Stimulated activated CD4-positive, alpha-beta T cell treated with anti-CD3 and anti-CD28 coated beads, Interleukin-4, amount 100 ng/mL, for 48 hours (primary cell): ENCODE results near the gene ABCB8.

Experiments used
- DNase-seq, 2 donors: peaks; one replicate each; pipeline ENCODE4 v3.0.0-alpha.2; 2020; ENCODE audit warnings: low read depth in 2 of 2

Gene ABCB8

DNA sequence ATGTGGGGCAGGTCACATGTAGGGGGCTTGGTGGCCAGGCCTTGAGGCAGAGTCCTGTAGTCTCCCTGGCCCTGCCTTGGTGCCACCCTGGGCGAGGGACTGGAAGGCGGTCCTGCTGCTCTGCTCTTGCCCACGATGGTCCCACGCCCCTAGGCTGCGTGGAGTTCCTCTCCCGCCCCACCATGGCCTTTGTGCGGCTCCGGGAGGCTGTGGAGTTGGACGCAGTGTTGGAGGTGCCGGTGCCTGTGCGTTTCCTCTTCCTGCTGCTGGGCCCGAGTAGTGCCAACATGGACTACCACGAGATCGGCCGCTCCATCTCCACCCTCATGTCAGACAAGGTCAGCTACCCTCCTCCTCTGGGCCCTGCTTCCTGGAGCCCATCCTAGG, 42.3 kb downstream of the ABCB8 start:
- no peak for DNase-seq

DNA sequence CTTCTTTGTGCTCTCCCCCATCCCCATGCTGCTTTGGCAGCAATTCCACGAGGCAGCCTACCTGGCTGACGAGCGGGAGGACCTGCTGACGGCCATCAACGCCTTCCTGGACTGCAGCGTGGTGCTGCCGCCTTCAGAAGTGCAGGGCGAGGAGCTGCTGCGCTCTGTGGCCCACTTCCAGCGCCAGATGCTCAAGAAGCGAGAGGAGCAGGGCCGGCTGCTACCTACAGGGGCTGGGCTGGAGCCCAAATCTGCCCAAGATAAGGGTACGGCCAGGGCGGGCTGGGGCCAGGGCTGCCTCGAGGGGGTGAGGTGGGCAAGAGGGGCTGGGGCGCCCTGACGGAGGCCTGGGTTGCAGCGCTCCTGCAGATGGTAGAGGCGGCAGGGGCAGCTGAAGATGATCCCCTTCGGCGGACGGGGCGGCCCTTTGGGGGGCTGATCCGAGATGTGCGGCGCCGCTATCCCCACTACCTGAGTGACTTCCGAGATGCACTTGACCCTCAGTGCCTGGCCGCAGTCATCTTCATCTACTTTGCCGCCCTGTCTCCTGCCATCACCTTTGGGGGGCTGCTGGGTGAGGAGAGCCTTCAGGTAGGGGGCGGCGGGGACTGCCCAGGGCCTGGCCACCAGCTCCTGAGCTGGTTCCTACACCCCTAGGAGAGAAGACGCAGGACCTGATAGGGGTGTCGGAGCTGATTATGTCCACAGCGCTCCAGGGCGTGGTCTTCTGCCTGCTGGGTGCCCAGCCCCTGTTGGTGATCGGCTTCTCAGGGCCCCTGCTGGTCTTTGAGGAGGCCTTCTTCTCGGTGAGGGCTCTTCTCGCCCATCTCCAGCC, 43.0 kb downstream of the ABCB8 start:
- no peak for DNase-seq

DNA sequence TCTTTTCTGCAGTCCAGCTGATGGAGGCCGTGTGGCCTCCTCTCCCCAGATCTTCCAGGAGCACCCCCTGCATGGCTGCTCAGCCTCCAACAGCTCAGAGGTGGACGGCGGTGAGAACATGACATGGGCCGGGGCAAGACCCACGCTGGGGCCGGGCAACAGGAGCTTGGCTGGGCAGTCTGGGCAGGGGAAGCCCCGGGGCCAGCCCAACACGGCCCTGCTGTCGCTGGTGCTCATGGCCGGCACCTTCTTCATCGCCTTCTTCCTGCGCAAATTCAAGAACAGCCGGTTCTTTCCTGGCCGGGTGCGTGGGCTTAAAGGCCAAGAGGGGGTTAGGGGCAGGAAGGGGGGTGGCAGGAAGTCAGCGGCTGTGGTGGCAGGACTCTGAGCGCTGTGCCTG, 45.7 kb downstream of the ABCB8 start:
- no peak for DNase-seq

DNA sequence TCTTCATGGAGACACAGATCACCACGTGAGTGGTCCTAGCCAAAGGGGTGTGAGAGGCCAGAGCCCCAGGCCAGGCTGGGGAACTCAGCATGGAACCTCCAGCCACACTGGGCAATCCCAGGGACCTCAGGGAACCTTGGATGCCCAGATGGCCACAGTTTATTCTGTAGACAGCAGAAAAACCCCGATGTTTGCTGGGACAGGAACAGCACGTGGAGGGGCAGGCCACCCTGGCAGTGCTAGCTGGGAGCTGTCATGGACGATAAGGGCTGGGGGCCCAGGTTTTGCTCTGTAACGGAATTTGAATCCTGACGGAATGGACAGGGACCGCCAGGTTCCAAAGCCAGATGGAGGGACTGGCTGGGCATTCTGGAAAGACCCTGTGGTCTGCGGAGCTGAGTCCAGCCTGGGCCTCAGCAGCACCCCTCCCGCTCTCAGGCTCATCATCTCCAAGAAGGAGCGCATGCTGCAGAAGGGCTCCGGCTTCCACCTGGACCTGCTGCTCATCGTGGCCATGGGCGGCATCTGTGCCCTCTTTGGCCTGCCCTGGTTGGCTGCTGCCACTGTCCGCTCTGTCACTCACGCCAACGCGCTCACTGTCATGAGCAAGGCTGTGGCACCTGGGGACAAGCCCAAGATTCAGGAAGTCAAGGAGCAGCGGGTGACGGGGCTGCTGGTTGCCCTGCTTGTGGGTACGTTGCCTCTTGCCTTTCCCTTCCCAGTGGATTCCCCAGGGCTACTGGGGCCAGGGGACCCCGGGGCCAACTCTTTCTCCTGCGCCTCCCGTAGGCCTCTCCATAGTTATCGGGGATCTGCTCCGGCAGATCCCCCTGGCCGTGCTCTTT, 46.8 kb downstream of the ABCB8 start:
- DNase-seq: no peak

DNA sequence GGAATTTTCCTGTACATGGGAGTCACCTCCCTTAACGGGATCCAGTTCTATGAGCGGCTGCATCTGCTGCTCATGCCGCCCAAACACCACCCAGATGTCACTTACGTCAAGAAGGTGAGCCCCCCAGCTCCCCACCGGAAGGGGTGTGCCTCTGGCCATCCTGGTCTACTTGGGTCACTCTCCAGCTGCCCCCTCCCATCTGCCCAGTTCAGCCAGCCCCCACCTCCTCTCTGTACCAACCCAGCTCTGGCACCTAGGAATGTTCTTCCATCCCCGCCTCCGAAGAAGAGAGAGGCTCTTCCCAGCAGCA, 47.4 kb downstream of the ABCB8 start:
- no peak for DNase-seq

DNA sequence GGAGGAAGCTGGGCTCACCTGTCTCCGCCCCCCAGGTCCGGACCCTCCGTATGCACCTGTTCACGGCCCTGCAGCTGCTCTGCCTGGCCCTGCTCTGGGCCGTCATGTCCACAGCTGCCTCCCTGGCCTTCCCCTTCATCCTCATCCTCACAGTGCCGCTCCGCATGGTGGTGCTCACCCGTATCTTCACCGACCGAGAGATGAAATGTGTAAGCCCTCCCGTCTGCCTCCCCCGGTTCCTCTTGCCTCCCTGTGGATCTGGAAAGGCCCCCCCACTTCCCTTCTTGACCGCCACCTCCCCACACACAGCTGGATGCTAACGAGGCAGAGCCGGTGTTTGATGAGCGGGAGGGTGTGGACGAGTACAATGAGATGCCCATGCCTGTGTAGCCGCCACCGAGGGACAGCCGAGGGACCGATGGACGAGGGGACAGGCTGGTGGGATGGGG, 47.8 kb downstream of the ABCB8 start:
- no peak for DNase-seq

DNA sequence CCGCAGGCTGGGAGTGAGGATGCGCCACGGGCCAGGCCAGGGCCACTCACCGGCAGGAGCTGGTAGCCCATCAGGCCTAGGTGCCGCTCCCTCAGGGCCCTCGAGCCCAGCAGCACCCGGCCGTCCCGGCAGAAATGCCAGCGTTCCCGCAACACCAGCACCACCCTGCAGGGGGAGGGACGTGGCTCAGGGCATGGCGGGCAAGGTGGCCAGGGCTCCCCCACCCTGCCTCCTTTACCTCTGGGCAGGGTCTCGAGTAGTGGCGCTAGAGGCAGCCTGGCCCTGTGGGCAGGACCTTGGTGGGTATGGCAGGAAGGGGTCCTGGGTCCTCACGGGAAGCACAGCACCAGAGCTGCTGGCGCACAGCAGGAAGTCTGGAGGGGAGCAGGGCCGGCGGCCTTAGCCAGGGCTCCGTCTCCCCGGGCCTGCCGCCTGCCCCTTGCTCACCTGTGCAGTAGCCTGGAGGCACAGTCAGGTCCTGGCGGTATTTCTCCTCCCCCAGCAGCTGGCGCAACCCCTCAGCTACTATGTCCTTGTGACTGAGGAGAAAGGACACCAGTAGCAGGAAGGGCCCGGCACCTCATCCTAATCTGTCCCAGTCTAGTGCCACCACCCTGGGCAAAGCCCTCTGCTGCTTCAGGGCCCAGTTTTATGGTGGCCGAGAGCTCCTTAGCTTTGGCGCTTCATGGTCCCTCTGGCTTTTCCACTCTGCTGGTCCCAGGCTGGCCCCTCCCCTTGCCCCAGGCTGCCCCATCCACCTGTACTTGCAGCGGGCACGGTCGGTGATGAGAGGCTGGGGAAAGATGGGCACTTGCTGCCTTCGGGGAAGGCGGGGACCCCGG, 48.8 kb downstream of the ABCB8 start:
- no peak for DNase-seq

DNA sequence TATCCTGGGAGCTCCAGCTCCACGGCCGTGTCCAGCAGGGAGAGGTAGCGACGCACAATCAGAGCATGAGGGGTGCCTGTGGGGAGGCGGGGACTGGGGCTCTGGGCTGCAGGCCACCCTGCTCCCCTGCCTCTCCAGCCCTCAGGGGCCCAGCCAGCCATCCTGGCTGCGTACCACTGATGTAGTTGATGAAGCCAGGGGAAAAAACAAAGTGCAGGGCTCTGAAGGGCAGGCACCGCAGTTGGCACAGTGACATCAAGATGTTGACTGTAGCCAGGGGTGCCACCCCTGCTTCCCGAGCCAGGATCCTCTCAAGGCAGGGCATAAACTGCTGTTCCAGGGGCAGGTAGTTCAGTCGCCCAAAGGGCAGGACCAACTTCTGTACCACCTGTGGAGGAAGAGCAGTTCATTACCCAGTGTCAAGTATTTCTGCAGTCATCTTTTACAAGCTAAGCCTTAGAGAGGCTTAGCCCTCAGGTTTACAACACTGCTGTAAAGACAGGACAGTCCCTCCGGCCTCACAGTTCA, 49.5 kb downstream of the ABCB8 start:
- no peak for DNase-seq

DNA sequence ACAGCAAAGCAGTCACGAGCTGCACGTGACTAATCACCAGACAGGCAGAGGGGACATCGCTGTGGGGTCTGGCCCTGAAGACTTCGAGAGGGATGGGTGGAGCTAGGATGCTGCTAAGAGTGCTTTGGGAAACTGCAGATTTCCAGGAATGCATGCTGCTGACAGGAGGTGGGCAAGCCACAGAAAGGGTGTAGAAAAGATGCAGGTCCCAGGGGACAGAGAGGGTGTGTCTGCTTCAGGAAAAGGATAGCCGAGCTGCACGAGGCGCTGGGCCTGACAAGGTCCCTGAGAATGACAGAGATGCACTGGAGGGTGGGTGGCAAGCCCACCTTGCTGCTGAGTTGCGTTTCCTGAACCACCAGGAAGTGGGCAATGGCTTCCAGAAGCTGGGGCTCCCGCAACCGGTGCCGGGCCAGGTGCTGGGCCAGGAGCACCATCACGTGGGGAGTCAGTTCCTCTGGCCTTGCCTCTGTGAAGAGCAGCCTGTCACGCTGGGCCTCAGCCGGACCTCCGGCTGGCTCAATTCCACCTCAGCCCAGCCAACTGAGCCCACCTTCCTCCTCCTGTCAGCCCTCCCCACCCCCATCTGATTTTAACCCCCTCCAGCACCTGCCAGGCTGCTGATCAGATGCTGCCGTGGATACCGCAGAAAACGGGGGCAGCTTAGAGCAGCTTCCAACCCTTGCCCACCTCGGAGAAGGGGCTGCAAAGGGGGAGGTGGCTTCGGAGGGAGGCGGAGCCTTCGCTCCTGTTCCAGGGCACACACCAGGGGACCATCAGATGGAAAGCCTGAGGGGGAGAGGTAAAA, 50.2 kb downstream of the ABCB8 start:
- DNase-seq: no peak

DNA sequence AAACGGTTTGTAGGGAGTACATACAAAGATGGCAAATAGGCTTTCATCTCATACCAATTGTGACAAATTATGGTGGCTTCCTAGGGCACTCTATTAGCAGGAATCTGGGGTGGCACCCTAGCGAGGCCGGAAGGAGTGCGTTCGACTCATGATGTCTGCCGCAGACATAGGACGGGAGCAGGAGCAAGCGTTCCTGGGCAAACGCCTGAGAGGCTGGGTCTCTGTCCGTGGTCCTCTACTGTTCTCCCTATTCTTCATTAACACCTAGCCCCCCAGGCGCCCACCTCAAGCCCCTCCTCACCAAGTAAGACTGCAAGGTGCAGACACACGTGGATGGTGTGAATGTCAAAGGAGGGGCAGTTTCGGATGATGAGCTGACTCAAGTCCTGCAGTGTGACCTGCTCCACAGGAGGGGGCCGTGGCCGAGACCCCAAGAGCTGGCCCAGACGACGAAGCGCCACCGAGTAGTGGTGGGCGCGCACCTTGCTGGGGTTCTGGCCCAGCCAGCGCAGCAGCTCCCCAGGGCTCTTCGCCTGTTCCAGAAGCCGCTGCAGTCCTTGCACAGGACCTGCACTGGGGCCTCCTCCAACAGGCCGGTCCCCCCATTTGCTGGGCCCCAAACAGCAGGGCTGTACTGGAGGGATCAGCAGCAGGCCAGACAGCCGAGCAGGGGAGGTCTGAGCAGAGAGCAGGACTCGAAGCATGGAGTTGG, 51.1 kb downstream of the ABCB8 start:
- DNase-seq: no peak

DNA sequence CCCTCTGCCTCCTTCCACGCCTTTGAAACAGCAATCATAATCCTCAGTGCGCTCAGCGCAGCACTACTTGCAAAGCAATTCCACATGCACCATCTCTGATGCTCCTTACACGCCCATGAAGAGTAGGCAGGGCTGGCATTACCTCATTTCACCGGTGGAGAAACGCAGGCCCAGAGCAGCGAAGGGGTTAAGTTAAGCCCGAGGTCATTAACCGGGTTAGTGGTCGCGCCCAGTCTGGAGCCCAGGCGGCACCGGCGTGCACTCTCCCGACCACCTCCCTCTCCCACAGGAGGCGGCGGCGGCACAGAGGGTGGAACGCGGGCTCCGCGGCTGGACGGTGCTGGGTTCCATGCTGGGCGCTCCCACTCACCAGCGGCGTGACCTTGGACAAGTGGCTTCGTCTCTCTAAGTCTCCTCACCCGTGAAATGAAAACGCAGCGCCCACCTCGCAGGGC, 51.8 kb downstream of the ABCB8 start:
- no peak for DNase-seq

DNA sequence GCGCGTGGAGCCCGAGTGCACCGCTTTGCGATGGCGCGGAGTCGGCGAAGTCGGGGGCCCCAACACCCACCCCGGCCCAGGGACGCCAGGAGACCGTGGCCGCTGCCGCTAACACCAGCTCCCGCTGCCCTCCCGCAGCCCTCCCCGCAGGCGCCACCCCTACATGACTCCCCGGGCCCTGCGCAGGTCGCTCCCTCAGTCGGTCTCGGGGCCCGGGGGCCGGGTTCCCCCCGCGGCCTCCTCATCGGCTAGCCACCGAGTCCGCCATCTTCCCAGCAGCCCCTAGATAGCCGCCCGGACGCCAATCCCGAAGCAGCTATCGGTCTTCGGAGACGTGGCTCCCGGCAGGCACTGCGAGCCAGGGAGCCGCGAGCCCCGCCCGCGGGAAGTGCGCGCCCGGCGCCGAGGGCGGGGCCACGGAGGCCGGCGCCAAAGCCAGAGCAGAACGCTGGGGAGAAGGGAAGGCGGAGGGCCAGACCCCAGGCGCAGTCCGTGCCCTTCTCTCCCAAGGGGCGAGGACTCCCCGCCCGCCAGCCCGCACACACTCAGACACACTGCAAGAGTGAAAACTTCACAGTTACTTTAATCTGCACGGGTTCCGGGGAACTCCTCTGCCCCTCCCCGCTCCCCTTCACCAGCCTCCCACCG, 52.4 kb downstream of the ABCB8 start, which contains the start of gene FASTK:
Gene FASTK, minus strand, starts transcription at position 288 of the 648 bp plus-strand sequence. Its CDS starts 43 bp downstream, at position 245.
- DNase-seq: peak; percentile 82 to 86

DNA sequence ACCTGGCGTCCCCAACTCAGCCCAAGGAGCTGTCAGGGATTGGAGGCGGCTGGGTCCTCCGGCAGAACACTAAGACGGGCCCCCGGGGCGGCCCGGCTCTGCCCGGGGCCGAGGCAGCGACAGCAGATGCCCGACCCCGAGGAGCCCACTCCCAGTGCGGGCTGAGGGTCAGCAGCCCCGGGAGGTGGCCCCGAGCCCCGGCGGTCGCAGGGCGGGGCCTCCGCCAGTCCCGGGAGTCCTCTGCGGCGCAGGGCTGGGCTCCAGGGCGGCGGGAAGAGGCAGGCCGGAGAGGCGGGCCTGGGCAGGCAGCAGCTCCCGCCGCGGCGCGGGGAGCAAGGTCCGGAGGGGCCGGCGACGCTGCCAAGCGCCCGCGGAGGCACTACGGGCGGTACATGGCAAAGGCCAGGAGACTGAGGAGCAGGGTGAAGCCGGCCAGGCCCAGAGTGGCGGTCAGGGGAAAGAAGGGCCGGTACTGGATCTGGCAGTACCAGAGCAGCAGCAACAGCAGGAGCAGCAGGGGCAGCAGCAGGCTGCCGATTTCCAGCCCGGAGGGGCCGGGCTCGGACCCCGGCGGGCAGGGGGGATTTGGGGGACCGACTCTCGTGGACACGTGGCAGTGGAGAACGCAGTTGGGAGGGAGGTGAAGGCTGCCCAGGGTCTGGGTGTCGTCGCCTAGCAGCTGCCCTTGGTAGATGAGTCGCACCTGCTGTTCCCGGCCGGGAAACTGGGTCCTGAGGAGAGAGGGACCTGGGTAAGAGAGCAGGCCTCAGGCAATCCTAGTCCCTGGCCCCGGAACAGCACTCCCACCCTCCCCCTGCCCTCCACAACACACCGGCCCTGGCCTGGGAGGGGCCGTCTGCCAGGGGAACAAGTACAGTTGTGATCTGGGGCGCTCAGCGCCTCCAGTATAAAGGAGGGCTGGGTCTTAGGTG, 53.2 kb downstream of the ABCB8 start:
- DNase-seq: no peak

DNA sequence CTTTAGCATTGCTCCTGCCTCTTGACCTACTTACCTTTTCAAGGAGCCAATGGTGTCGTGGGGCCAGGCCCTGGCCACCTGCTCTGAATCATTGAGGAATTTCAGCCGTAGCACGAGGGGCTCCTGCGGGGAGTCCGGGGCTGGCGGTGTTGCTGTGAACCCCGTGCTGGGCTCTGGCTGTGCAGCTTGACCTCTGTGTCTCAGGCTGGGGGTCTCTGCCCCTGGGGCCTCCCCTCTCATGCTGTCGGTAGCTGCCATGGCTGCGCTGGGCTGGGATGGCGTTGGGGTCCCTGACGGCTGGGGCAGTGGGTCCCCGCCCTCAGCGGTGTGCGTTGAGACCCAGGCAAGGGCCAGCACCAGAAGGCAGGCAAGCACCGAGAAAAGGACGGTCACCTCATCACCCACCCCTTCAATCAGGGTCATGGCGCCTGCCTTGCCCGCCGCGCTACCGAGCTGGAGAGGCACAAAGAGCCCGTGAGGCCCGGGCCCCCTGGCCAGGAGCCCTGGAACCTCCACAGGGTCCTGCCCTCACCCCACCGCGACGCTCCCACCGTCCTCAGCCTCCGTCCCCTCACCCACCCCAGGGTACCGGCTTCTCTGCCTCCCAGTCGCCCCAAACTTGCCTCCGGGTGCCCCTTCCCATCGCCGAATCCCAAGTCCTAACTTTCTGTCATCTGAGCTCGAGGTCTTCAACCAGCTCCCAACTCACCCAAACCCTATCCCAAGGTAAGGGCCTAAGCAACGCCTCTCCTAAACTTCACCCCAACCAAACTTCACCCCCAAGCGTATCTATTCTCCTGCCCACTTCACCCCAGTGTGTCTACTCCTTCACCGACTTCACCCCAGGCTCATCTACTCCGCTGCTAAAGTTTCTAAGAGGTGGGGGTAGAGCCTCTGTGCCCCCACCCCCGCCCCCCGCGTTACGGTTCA, 54.2 kb downstream of the ABCB8 start:
- DNase-seq: no peak

DNA sequence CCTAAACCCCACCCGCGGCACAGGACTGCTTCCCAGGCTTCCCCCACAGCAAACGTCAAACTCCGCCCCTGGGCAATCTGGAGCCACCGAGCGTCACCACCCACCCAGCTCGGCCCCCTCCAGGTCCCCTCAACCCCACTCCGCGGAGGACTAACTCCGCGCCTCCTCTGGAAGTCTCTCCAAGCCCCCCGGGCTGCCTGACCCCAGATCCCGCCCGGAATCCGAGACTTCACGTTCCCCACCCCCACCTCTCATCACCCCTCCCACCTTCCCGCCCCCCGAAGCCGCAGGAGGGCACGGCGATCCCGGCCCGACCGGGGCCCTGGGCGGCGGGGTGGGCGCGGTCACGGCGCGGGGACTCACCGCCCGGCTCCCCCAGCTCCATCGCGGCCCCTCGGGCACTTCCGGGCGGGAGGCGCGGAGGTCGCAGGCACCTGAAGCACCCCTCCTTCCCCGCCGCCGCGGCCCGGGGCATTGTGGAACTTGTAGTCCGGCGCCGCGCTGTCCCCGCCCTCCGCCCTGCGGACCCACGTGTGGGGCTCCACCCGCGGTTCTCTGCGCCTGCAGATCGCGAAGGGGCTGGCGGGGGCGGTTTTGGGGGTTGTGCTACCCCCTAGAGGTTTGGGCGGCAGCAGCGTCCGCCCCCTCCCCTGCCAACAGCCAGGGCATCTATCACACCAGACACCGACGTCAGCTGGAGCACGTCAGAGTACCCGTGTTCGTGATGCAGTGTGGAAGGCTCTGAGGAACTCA, 55.0 kb downstream of the ABCB8 start, which contains the start of gene TMUB1:
Gene TMUB1, minus strand, starts transcription at position 423 of the 753 bp plus-strand sequence. CDS start 930 bp downstream, outside the sequence.
- peak; percentile 74 to 77 for DNase-seq

DNA sequence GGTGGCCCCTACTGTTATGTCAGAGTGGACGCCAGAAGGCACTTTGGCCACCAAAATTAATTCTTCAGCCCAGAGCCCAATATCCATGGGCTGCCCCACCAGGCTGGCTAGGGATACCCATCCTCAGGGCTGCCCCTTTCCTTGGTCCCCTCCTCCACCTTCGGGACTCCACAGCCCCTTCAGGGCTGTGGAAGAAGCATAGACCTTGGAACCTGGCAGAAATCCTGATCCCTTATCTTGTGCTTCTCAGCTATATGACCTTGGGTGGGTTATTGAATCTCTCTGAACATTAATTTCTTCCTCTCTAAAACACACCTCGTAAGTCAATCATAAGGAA, 55.5 kb downstream of the ABCB8 start:
- DNase-seq: no peak

DNA sequence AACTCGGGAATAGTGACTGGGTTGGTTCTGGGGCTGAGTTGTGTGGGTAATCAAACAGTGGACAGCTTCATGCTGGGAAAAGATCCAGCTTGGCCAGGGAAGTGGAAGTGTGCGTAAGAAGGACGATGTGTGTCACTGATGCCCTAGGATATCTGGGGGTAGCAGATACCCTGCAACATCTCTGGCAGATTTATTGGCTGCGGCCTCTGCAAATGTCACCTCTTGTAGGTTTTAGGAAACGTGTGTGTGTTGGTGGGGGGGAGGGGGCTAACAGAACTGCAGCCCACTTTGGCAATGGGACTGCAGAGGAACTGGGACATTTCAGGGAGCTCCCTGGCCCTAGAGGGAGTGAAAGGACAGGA, 57.1 kb downstream of the ABCB8 start:
- no peak for DNase-seq
